Measurements from ENCODE around the gene KIRREL1.

DNA sequence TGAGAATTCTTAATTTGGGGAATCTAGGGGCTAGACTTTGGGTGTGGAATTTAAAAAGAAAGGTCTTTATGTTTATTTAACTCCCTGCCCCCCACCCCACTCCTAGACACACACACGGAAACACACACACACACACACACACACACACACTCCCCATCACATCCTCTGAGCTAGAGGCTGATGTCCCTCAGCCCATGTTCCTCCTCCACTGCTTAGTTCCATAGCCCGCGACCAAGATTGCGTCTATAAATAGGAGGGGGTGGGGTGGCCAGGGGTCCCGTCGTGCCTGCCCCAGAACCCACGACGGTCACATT is 655 bp upstream of the KIRREL1 start:
- TF ChIP-seq, protein P1, sequence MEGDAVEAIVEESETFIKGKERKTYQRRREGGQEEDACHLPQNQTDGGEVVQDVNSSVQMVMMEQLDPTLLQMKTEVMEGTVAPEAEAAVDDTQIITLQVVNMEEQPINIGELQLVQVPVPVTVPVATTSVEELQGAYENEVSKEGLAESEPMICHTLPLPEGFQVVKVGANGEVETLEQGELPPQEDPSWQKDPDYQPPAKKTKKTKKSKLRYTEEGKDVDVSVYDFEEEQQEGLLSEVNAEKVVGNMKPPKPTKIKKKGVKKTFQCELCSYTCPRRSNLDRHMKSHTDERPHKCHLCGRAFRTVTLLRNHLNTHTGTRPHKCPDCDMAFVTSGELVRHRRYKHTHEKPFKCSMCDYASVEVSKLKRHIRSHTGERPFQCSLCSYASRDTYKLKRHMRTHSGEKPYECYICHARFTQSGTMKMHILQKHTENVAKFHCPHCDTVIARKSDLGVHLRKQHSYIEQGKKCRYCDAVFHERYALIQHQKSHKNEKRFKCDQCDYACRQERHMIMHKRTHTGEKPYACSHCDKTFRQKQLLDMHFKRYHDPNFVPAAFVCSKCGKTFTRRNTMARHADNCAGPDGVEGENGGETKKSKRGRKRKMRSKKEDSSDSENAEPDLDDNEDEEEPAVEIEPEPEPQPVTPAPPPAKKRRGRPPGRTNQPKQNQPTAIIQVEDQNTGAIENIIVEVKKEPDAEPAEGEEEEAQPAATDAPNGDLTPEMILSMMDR (IDR thresholded peaks at IDR 0.05): no peak
- TF ChIP-seq POLR2A (IDR thresholded peaks at IDR 0.05): no peak

All from lower leg skin (tissue), 3 donors.